SK-N-SH treated with all-trans-retinoic acid at 6 μM for 48 hours (cell line): ENCODE results near the gene NOP56.

Experiments
- ATAC-seq: fragments of 200-7000 bp; cut with Tn5 transposase; 3 replicates; pipeline ENCODE4 v1.9.1; 2020; ENCODE audit warnings: mild to moderate bottlenecking, moderate library complexity
- ARNTL ChIP-seq: fragments of 450-650 bp; formaldehyde crosslinking; IDR thresholded peaks from 2 replicates; pipeline ENCODE4 v1.5.0; 2020; ENCODE audit warnings: low read depth, mild to moderate bottlenecking, moderate library complexity, borderline replicate concordance
- CREB5 ChIP-seq: fragments of 250-450 bp; sonication (Bioruptor Pico); IDR thresholded peaks from 2 replicates; pipeline ENCODE4 v1.5.1; 2020; ENCODE audit warnings: low read depth, mild to moderate bottlenecking, moderate library complexity
- CSDC2 ChIP-seq: fragments of 250-450 bp; sonication (Bioruptor Pico); IDR thresholded peaks from 2 replicates; pipeline ENCODE4 v1.5.0; 2020; ENCODE audit warnings: mild to moderate bottlenecking, moderate library complexity
- ESRRG ChIP-seq: fragments of 250-450 bp; sonication (Bioruptor Pico); IDR thresholded peaks from 2 replicates; pipeline ENCODE4 v1.6.1; 2021; ENCODE audit warnings: mild to moderate bottlenecking
- ISL1 ChIP-seq: fragments of 250-450 bp; sonication (Bioruptor Pico); IDR thresholded peaks from 2 replicates; pipeline ENCODE4 v2.1.2; 2022; ENCODE audit warnings: mild to moderate bottlenecking, moderate library complexity
- OSR1 ChIP-seq: fragments of 250-450 bp; sonication (Bioruptor Pico); IDR thresholded peaks from 2 replicates; pipeline ENCODE4 v1.8.0; 2022; ENCODE audit warnings: moderate library complexity, mild to moderate bottlenecking, inconsistent platforms
- PATZ1 ChIP-seq: fragments of 250-450 bp; sonication (Bioruptor Pico); IDR thresholded peaks from 2 replicates; pipeline ENCODE4 v1.8.0; 2020; ENCODE audit warnings: mild to moderate bottlenecking, moderate library complexity, borderline replicate concordance
- POU6F1 ChIP-seq: fragments of 250-450 bp; sonication (Bioruptor Pico); IDR thresholded peaks from 2 replicates; pipeline ENCODE4 v1.8.0; 2021; ENCODE audit warnings: low read depth, mild to moderate bottlenecking, moderate library complexity, borderline replicate concordance
- PPARA ChIP-seq: fragments of 250-450 bp; sonication (Bioruptor Pico); IDR thresholded peaks from 2 replicates; pipeline ENCODE4 v1.5.0; 2020; ENCODE audit warnings: mild to moderate bottlenecking, borderline replicate concordance
- RARB ChIP-seq: fragments of 250-450 bp; sonication (Bioruptor Pico); IDR thresholded peaks from 2 replicates; pipeline ENCODE4 v1.8.0; 2021; ENCODE audit warnings: mild to moderate bottlenecking, moderate library complexity
- SNAI2 ChIP-seq: fragments of 250-450 bp; sonication (Bioruptor Pico); IDR thresholded peaks from 2 replicates; pipeline ENCODE4 v1.5.0; 2020; ENCODE audit warnings: mild to moderate bottlenecking, moderate library complexity
- TOX ChIP-seq: fragments of 250-450 bp; sonication (Bioruptor Pico); IDR thresholded peaks from 2 replicates; pipeline ENCODE4 v1.8.0; 2021; ENCODE audit warnings: mild to moderate bottlenecking, moderate library complexity, borderline replicate concordance
- ZC3H10 ChIP-seq: fragments of 250-450 bp; sonication (Bioruptor Pico); IDR thresholded peaks from 2 replicates; pipeline ENCODE4 v1.5.1; 2021; ENCODE audit warnings: mild to moderate bottlenecking, moderate library complexity
- ZFP30 ChIP-seq: fragments of 450-650 bp; formaldehyde crosslinking; IDR thresholded peaks from 2 replicates; pipeline ENCODE4 v1.5.0; 2022; ENCODE audit warnings: mild to moderate bottlenecking, moderate library complexity
- ZNF565 ChIP-seq: fragments of 450-650 bp; formaldehyde crosslinking; conservative IDR thresholded peaks from 2 replicates; pipeline ENCODE4 v1.5.0; 2020; ENCODE audit warnings: low read depth, mild to moderate bottlenecking, moderate library complexity
- ZNF70 ChIP-seq: fragments of 450-650 bp; formaldehyde crosslinking; IDR thresholded peaks from 2 replicates; pipeline ENCODE4 v1.5.0; 2020; ENCODE audit warnings: mild to moderate bottlenecking, moderate library complexity
- ZNF8 ChIP-seq: fragments of 450-650 bp; formaldehyde crosslinking; IDR thresholded peaks from 2 replicates; pipeline ENCODE4 v1.5.0; 2020; ENCODE audit warnings: mild to moderate bottlenecking, moderate library complexity
- TF ChIP-seq, protein P1 (sequence below): fragments of 250-450 bp; sonication (Bioruptor Pico); IDR thresholded peaks from 2 replicates; pipeline ENCODE4 v1.5.0; 2020; ENCODE audit warnings: mild to moderate bottlenecking, moderate library complexity
- TF ChIP-seq, protein P2 (sequence below): fragments of 250-450 bp; sonication (Bioruptor Pico); IDR thresholded peaks from 2 replicates; pipeline ENCODE4 v1.5.1; 2021; ENCODE audit warnings: mild to moderate bottlenecking, moderate library complexity

Gene NOP56

GRCh38 chr20:2653556-2654383 is 1.3 kb downstream of the NOP56 start:
- TF ChIP-seq OSR1 = no peak
- TF ChIP-seq PATZ1 (CRISPR knock-in tag) = no peak
- no peak for TF ChIP-seq CSDC2
- no peak for TF ChIP-seq ZC3H10
- TF ChIP-seq POU6F1 (CRISPR knock-in tag) = no peak
- no peak for TF ChIP-seq PPARA (CRISPR knock-in tag)
- TF ChIP-seq, protein P1, sequence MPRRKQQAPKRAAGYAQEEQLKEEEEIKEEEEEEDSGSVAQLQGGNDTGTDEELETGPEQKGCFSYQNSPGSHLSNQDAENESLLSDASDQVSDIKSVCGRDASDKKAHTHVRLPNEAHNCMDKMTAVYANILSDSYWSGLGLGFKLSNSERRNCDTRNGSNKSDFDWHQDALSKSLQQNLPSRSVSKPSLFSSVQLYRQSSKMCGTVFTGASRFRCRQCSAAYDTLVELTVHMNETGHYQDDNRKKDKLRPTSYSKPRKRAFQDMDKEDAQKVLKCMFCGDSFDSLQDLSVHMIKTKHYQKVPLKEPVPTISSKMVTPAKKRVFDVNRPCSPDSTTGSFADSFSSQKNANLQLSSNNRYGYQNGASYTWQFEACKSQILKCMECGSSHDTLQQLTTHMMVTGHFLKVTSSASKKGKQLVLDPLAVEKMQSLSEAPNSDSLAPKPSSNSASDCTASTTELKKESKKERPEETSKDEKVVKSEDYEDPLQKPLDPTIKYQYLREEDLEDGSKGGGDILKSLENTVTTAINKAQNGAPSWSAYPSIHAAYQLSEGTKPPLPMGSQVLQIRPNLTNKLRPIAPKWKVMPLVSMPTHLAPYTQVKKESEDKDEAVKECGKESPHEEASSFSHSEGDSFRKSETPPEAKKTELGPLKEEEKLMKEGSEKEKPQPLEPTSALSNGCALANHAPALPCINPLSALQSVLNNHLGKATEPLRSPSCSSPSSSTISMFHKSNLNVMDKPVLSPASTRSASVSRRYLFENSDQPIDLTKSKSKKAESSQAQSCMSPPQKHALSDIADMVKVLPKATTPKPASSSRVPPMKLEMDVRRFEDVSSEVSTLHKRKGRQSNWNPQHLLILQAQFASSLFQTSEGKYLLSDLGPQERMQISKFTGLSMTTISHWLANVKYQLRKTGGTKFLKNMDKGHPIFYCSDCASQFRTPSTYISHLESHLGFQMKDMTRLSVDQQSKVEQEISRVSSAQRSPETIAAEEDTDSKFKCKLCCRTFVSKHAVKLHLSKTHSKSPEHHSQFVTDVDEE = no peak
- TF ChIP-seq ZNF70 = no peak
- TF ChIP-seq ISL1 = no peak
- TF ChIP-seq ZFP30 (CRISPR knock-in tag) = no peak
- TF ChIP-seq RARB = no peak
- TF ChIP-seq ESRRG (CRISPR knock-in tag) = no peak
- no peak for TF ChIP-seq TOX
- no peak for TF ChIP-seq ZNF565 (CRISPR knock-in tag)
- TF ChIP-seq, protein P2, sequence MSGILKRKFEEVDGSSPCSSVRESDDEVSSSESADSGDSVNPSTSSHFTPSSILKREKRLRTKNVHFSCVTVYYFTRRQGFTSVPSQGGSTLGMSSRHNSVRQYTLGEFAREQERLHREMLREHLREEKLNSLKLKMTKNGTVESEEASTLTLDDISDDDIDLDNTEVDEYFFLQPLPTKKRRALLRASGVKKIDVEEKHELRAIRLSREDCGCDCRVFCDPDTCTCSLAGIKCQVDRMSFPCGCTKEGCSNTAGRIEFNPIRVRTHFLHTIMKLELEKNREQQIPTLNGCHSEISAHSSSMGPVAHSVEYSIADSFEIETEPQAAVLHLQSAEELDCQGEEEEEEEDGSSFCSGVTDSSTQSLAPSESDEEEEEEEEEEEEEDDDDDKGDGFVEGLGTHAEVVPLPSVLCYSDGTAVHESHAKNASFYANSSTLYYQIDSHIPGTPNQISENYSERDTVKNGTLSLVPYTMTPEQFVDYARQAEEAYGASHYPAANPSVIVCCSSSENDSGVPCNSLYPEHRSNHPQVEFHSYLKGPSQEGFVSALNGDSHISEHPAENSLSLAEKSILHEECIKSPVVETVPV (CRISPR knock-in tag) = no peak
- TF ChIP-seq CREB5 (CRISPR knock-in tag) = no peak
- TF ChIP-seq ZNF8 (CRISPR knock-in tag) = no peak
- no peak for TF ChIP-seq ARNTL (CRISPR knock-in tag)
- TF ChIP-seq SNAI2 (CRISPR knock-in tag) = no peak

GRCh38 chr20:2654384-2654822 is 2.0 kb downstream of the NOP56 start:
- TF ChIP-seq TOX (no peak), POU6F1 (CRISPR knock-in tag) (no peak), CREB5 (CRISPR knock-in tag) (no peak)
- ATAC-seq = no peak

More at GRCh38 chr20:2653556-2654383, 1.3 kb downstream of the NOP56 start:
- ATAC-seq = no peak
